GM21390 (cell line): ENCODE measurements around the gene JDP2.
A peak's percentile ranks its signal among the peaks of the same experiment; 100 is the strongest.

Experiments
- ATAC-seq: cut with Tn5 transposase; IDR thresholded peaks from one replicate; pipeline ENCODE4 v1.9.1; 2021; ENCODE audit not compliant: unreplicated experiment

The JDP2 gene

DNA sequence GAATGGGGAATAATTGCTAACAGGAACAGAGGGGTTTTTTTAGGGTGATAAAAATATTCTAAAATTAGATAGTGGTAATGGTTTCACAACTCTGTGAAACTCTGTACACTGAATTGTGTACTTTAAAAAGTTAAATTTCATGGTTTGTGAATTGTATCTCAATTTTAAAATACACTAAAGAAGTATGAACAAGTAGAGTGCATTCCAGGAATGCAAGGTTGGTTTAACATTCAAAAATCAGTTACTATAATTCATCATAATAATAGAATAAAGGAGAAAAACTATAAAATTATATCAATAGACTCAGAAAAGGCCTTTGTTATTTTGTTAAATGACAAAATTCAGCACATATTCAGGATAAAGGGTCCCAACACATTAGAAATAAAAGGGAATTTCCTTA is 83.4 kb downstream of the JDP2 start:
- no peak for ATAC-seq

DNA sequence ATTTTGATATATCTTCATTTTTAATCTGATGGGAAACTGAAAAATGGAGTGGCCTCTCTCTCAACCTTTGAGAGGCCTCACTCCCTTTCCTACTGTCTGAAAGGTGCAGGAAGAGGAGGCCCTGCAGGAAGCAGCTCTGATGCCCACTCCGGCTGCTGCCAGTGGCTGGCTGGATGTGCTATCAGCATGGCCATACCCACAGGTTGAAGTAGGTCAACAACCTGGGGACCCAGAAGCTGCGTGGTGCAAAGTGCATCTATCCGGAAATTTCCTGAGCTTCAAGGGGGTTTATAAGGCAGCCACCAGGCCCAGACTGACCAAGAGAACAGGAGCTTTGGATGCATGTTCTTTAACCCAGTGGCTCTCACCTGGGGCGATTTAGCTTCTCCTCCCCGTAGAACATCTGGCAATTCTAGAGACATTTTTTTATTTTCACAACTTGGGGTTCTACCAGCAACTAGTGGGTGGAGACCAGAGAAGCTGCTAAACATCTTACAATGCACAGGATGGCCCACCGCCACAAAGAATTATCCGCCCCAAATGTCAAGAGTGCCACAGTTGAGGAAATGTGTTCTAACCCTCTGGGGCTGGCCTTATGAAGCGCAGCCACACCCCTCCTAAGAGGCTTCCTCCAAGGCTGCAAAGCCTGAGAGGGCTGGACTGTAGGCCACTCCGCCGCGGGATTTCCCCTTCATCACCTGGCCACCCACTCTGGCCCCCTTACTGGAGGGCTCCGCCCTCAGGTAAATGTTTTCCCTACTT is 86.3 kb downstream of the JDP2 start:
- ATAC-seq = peak; percentile 37

DNA sequence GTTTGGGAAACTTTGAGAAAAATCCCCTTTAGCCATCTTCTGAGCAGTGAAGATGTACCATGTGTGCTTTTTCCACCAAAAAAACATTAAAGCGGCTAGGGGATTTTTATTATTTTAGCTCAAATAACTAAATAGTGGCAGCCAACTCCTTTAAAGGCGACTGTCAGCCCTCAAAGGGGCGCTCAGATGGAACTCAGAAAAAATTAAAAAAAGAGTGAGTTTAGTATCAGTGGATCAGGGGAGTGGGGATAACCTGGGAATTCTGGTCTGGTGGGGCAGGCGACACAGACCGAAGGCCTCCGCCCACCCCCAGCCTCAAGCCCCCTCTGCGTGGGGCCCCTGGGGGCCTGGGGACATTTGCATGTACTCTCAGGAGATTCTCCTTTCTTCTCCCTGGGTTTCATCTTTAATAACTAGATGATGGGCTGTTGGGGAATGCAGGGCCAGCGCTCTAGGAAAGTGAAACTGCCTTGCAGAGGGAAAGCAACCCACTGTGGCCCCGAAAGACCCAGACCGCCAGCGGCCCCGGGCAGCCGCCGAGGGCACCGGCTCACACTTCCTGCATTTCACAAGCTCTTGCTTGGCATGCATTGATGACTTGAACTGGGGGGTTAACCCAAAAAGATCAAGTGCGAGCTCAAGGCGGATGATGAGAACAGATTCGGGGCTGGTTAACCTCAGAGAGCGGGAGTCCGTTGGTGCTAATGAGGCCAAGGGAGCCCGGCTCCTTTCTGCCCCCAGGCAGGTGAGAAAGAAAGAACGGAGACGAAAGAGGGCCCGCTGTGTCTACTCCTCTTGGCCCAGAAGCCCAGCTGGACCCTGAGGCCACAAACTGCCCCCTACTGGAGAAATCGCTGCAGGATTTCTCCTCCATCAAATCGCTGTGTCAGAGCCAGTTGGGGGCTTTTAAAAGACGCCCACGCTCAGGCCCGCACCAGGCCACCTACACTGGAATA is 87.1 kb downstream of the JDP2 start:
- peak; percentile 58 for ATAC-seq

DNA sequence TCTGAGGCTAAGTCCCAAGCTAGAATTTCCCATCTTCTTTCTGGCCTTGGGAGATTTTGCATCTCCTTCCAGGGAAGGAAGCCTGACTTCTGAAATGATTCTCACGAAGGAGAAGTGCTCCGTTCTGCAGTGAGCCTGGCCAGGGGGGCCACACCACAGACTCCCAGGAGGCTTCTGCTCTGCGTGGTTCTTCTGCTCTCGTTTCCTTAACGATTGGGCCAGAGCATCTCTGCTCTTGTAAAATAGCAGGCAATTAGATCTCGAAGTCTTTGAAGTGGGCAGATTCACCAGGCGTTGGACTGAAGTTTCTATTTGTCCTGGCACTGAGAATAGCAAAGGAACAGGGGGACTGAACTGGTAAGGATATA is 87.8 kb downstream of the JDP2 start:
- ATAC-seq = peak; percentile 43

DNA sequence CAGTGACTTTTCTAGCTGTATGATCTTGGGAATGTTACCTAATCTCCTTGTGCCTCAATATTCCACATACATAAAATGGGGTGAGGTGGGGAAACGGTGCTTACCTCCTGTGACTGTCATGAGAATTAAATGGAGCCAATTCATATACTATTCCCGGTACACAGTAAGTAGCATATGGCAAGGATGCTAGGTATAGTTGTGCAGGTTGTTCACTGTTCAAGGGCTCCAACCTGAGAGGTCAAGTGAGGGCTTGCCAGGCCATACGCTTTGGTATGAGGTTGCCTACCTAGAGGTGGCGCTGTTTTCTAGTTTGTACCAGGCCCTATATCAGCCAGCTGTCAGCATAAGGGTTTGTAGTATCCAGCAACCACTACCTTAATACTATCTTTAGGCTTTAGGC is 90.8 kb downstream of the JDP2 start:
- ATAC-seq = no peak

DNA sequence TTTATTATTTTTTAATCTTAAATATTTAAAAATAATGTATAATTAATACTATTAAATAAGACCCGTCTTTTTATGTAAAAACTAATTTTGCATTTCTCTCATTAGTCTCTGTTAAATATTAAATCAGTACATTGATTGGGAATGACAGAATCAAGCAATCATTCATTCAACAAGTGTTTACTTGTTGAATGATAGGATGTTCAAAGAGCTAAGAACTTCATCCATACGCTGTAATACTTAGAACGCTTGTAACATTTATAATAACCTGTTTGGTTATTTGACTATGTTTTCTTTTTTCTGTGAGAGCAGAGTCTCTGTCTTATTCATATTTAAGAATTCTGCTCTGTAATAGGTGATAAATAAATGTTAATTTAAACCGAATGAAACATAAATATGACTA is 91.6 kb downstream of the JDP2 start:
- ATAC-seq = no peak

DNA sequence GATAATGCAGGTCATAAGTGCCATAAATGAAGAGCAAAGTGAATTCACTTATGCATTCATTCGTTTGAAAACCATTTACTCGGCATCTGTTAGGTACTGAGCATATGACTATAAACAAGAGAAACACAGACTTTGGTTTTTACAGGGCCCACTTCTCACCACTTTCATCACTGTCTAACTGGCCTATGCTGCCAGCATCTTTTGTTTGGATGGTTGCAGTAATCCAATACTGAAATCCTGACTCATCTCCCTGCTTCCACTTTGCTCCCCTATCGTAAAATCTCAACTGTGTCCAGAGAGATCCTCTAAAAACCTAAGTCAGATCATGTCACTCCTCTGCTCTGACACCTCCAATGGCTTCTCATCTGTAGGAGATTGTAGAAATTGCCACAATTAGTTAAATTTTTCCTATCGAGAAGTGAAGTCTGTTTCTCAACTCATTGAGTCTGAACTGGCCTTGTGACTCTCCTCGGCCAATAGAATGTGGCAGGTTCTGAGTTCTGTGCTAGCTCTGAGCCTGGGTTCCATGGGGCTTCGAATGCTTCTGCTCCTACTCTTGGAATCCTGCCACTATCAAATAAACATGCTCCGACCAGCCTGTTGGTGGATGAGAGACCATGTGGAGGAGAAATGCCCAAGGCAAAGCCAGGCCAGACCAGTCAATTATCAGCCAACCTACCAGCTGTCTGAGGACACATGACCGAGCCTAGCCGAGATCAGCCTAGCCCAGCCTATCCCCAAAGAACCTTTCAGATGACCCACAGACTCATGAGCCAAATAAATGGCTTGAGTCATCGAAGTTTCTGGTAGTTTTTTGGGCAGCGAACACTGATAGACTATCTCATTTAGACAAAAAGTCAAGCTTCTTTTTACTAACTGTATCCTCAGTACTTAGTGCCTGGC is 92.3 kb downstream of the JDP2 start:
- ATAC-seq = no peak

DNA sequence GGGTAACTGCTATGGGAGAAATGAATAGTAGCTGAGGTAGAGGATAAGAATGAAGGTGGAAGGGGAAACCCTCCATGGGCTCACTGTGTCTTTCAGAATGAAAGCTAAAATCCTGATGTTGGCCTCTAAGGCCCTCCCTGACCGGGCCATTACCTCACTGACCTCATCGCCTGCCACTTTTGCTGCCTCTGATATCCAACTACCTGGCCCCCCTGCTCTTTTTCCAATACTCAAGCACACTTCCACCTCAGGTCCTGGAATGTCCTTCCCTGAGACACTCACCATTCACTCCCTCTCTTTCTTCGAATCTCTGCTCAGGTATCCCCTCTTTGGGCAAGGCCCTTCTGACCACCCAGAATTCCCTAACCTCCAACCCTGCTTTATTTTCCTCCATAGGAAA is 93.0 kb downstream of the JDP2 start:
- ATAC-seq = no peak

DNA sequence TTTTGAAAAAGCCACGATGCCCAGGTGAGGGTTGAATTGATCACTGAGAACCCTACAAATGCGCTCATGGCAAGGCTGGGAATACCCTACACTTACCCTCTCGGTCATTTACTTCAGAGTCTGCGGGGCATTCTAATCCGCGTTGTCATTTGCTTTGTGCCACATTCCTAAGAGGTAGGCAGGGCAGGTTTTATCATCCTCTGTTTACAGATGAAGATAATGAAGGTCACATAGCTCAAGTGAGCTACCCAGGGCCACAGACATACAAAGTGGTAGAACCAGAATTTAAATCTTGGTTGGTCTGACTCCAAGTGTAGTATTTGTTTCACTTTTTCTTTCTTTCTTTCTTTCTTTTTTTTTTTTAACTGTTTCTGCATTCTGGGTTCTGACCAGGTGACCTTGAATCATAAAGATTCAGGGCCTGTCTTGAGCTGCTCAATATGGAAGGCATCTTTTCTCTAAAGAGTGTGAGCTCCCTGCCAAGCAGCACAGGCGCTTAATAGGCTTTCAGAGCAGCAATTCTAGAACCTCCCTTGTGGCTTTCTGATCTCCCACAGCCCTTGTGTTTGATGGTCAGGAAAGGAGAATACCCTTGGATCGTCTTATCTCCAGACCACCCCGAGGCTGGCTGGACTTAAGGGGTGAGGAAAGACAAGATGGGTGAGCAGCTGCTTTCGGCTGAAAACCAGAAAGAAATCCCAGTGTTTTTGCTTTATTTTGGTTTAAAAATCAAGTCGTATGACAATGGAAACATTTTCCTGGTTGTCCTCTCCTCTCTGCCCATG is 93.8 kb downstream of the JDP2 start:
- no peak for ATAC-seq

DNA sequence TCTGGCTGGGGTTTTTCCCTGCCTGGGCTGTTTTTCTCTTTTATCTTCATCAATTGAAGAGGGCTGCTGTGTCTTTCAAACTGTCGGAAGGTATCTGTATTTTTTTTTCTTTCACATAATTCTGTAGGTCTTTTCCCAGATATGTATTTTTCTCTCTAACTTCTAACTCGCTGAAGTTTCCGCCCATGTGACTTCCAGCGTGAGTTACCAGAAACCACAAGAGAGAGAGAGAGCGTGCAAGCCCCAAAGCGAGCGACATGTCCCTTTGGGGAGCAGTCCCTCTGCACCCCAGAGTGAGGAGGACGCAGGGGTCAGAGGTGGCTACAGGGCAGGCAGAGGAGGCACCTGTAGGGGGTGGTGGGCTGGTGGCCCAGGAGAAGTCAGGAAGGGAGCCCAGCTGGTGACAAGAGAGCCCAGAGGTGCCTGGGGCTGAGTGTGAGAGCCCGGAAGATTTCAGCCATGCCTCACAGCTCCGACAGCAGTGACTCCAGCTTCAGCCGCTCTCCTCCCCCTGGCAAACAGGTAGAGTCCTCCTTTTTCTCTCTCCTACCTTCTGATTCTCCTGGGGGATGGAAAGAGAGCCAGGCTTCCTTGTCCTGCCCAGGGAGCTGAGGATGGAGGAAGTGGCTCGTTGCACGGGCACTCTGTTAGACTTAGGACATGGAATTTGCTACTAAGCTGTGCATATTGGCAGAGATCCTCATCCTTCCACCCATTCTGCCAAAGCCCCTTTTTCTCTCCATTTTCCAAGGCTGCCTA is 94.6 kb downstream of the JDP2 start, which contains the start of gene BATF:
TSS of gene BATF (plus strand) at position 246 of the 759 bp plus-strand sequence. CDS start at position 460, 214 bp downstream.
- ATAC-seq = peak; percentile 52

DNA sequence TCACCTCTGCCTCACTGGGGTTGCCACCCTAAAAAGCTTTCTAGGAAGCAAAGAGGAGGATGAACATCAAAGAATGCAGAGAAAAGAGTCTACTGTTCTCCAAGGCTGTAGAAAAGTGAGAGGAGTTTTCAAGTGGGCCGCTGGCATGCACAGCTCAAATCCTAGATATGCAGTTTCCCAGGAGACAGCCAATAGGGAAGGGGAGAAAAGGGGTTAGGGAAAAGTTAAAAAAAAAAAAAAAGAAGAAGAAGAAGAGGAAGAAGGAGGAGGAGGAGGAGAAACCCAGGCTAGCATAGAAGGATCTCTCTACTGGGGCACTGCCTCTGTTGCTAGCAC is 95.1 kb downstream of the JDP2 start:
- no peak for ATAC-seq
